ENCODE results near the gene SNAI3. TPM values are rescaled to one million over a fixed set of nuclear protein-coding genes. Genes with fewer than 3 reads are reported as not detected.

The SNAI3 gene
- total RNA-seq, 1 experiment from 2014 or later: 2.2 TPM

DNA sequence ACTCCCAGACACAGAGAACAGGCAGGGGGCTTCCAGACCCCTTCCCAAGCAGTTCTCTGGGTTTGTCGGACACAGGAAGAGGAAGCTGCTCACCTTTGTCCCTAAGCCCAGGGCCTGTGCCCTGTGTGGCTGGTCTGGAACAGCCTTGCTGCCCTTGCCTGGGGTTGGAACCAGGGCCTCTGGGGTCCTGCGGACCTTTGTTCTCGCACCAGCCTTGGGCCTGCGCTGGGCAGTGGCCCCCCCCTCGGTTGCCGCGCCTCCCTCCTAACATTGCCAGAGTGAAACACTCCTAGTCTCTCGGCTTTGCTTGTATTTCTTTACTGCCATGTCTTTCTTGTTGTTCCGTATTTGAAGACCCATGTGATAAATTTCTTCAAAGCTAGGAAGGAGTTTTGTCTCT is 56.5 kb downstream of the SNAI3 start:
- RAD21 ChIA-PET (ENCODE audit: low non-redundant PET in 1 of 2, low total read pairs in 2 of 2, uncharacterized antibody in 2 of 2, unreplicated experiment in 2 of 2): no interaction called here
- CTCF ChIA-PET: interaction anchor here (1.1 to 1.8 kb wide), 2 partner anchors 9 to 60 kb away, joined by 3 to 8 read pairs; partner anchors contain the start of genes IL17C and ZC3H18

More for the DNA sequence above, 56.5 kb downstream of the SNAI3 start:
- H3K27me3 ChIP-seq (ENCODE audit: insufficient read depth, low read length): no peaks in the 10 kb centered on the region
- no TSS peak for BruUV-seq (replicated peaks)
- H3K9me3 ChIP-seq (ENCODE audit: control insufficient read depth in 1 of 2, insufficient read depth in 1 of 2, low read depth in 1 of 2, low read length in 2 of 2): no peaks in the 10 kb centered on the region
- H3K36me3 ChIP-seq (ENCODE audit: control insufficient read depth in 1 of 2, insufficient read depth in 2 of 2, low read length in 2 of 2): peaks cover 40 to 49% of the 10 kb centered on the region in 2 experiments; a peak in 3 of 4 replicates
- TF ChIP-seq ZBTB33 (IDR thresholded peaks at IDR 0.05; ENCODE audit: extremely low read depth, insufficient replicate concordance, low read length) (no peak), EZH2phosphoT487 (IDR thresholded peaks at IDR 0.05; ENCODE audit: borderline replicate concordance) (no peak), JUND (IDR thresholded peaks at IDR 0.05) (no peak), POLR2A (IDR thresholded peaks at IDR 0.05; ENCODE audit: borderline replicate concordance, extremely low read depth, insufficient read depth, insufficient read length) (no peak), YY1 (IDR thresholded peaks at IDR 0.05; ENCODE audit: extremely low read depth, insufficient replicate concordance, low read depth, low read length) (no peak), REST (IDR thresholded peaks at IDR 0.05; ENCODE audit: low read depth) (no peak), ZNF274 (IDR thresholded peaks at IDR 0.05; ENCODE audit: low read depth, low read length) (no peak), CBX3 (IDR thresholded peaks at IDR 0.05; ENCODE audit: low read depth) (no peak), CEBPB (IDR thresholded peaks at IDR 0.05; ENCODE audit: low read depth) (no peak), RAD21 (IDR thresholded peaks at IDR 0.05; ENCODE audit: low read depth) (no peak), EGR1 (IDR thresholded peaks at IDR 0.05; ENCODE audit: low read depth) (no peak), SP1 (IDR thresholded peaks at IDR 0.05; ENCODE audit: low read depth) (no peak), SRF (IDR thresholded peaks at IDR 0.05; ENCODE audit: low read depth) (no peak), ELF1 (IDR thresholded peaks at IDR 0.05; ENCODE audit: borderline replicate concordance, low read depth) (no peak), FOSL1 (IDR thresholded peaks at IDR 0.05; ENCODE audit: low read depth) (no peak), SIN3A (IDR thresholded peaks at IDR 0.05; ENCODE audit: low read depth) (no peak)
- no peaks in the 10 kb centered on the region for H4K20me1 ChIP-seq (ENCODE audit: insufficient read depth)
- H3K79me2 ChIP-seq (ENCODE audit: insufficient read depth, low read length): no peaks in the 10 kb centered on the region
- H3K27ac ChIP-seq (ENCODE audit: low read depth, low read length): no peak overlapping the region
- no peaks in the 10 kb centered on the region for H3K9me2 ChIP-seq (ENCODE audit: insufficient read depth)
- H3K4me3 ChIP-seq (replicated peaks in 1 of 2; ENCODE audit: low read depth in 1 of 2, low read length in 2 of 2): no peak overlapping the region
- no peak overlapping the region for H3K4me2 ChIP-seq (ENCODE audit: low read length)
- H2AFZ ChIP-seq (ENCODE audit: low read depth, low read length, poor library complexity, severe bottlenecking): no peak overlapping the region
- intact Hi-C loops (cut with micrococcal nuclease): no loop called here
- no peak overlapping the region for H3K9ac ChIP-seq (ENCODE audit: low read length)
- peaks cover 0 to 5% of the 10 kb centered on the region in 2 experiments; a peak in 1 of 4 replicates for H3K4me1 ChIP-seq (ENCODE audit: control insufficient read depth in 1 of 2, insufficient read depth in 2 of 2, low read length in 2 of 2)
- ATAC-seq (no peak), DNase-seq (ENCODE audit: low read depth, low spot score) (no peak)
- POLR2A ChIA-PET: no interaction called here
